ENCODE results near the gene FIG4.
"Not testable (repeated sequence)": the region's sequence is repeated elsewhere in the genome, so short reads cannot be mapped to it uniquely, and the experiment has no call there.

The FIG4 gene

GRCh38 chr6:109861946-109862345 is 170.8 kb downstream of the FIG4 start:
- no peak for DNase-seq

GRCh38 chr6:109864050-109864449 is 173.0 kb downstream of the FIG4 start:
- no peak for DNase-seq

GRCh38 chr6:109865968-109866367 is 174.9 kb downstream of the FIG4 start:
- DNase-seq = no peak

DNA sequence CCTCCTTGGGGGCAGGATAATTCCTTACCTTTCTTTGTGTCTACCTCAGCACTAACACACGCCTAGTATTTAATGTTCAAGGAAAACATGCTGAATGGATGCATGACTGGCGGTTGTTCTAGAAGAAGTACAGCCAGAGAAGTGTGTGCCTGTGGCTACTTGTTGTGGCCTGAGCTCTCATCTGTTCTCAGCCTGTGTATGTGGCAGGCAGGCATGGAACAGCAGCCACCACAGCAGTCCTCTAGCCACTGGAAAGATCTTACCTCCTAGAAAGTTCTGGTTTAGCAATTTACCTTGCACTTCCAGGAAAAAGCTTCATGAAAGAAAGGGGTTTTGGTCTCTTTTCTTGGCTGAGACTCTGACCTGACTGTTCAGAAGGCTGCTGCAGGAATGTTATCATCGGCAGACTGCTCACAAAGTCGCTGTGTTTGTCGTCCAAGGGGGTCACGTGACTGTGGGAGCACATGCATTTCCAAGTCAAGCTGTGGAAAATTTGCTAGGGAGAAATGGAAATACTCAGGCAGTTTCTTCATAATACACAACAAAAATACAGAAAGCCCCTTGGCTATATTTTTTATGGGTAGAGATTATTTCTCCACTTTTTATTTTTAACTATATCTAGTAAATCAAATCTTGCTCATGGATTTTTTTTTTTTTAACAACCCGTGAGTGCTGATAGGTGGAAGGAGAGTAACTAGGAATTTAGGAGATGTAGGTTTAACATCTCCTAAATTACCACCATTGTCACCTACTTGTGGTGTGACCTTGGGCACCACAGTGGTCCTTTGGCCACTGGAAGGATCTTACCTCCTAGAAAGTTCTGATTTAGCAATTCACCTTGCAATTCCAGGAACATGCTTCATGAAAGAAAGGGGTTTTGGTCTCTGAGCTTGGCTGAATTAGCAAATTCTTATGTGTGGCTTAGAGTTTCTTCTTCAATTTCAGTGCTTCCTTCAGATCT is 176.2 kb downstream of the FIG4 start:
- no peak for DNase-seq

- DNase-seq = no peak
These were observed 176.9 kb downstream of the FIG4 start for GRCh38 chr6:109867970-109868358.

- not testable (repeated sequence) for DNase-seq
These were observed 178.4 kb downstream of the FIG4 start for GRCh38 chr6:109869398-109870088.

- no peak for DNase-seq
These were observed 179.0 kb downstream of the FIG4 start for GRCh38 chr6:109870089-109870410.

DNA sequence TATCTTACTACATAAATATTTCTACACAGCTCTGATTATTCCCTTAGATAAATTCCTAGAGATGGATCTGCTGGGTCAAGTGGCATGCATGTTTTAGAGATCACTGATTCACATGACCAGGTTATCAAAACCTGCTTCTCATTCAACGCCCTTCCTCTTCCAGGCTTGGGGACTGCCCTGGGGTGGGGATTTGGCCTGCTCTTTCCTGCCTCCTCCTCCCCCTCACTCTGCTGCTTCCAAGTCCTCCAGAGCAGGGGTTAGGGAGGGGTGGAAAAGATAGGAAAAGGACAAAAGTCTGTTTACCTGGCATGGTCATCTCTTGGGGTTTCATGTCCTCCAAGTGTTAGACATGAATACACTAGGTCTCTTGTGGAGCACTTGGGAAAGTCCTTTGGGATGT is 181.5 kb downstream of the FIG4 start:
- DNase-seq = no peak

DNA sequence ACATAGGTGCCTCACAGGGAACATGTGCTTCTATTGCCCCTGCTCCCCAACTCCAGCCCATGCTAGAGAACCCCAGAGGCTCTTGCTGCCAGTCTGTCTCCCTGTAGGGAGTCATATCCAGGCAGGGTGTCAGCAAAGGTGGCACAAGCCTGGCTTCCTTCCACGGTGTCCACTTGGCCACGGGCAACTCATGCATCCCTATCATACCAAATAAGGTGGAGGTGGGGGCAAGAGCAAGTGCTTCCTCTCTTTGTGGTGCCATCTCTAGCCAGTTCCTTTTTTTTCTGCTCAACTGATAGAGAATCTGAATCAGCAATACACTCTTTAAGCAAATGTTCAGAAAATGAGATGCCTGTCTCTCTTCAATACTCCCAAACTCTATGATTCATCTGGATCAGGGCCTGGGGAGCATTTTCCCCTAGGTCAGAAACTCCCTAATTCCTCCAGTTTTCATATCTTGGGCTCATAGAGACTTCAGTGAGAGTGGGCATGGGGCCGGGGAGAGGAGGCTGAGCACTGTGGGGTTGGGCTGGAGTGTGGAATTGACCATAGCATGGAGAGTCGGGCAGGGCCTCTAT is 182.0 kb downstream of the FIG4 start:
- no peak for DNase-seq

DNA sequence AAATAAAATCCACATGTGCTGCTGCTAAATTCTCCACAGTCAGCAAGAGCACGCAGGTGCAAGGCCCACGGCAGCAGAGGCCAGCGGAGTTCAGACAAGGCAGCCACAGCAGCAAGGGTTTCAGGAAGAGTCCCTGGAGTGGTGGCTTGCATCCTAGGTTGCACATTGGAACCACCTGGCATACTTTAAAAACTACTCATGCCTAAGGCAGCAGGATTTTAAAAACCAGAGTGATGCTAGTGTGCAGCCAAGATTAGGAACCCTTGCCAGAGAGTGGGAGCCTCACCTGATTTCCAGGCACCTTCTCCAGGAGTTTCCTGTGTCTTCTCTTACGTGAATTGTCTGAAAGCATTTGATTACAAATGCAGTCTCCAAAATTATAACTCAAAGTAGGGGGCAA is 183.0 kb downstream of the FIG4 start:
- no peak for DNase-seq

DNA sequence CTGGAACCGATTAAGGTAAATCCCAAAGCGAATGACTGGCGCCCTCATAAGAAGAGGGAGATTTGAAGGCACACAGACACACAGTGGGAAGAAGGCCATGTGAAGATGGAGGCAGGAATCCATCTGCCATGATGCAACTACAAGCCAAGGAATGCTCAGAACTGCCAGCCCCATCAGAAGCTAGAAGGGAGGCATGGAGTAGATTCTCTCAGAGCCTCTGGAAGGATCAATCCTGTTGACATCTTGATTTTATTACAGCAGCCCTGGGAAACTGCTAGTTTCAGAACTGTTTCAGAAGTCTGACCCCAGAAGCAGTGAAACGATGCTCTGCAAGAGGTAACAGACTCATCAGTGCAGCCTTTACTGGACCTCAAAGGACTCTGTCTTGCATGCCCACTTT is 183.5 kb downstream of the FIG4 start:
- no peak for DNase-seq

Measured in activated CD4-positive, alpha-beta T cell treated with anti-CD3 and anti-CD28 coated beads for 4 hours (primary cell).